HG03045 (cell line): Measurements from ENCODE around the gene CDC25B.
"Not testable (repeated sequence)": the region's sequence is repeated elsewhere in the genome, so short reads cannot be mapped to it uniquely, and the experiment has no call there.

Experiments
- ATAC-seq: cut with Tn5 transposase; IDR thresholded peaks from one replicate; pipeline ENCODE4 v1.9.1; 2021; ENCODE audit warnings: mild to moderate bottlenecking, moderate library complexity; ENCODE audit not compliant: unreplicated experiment

Gene CDC25B

DNA sequence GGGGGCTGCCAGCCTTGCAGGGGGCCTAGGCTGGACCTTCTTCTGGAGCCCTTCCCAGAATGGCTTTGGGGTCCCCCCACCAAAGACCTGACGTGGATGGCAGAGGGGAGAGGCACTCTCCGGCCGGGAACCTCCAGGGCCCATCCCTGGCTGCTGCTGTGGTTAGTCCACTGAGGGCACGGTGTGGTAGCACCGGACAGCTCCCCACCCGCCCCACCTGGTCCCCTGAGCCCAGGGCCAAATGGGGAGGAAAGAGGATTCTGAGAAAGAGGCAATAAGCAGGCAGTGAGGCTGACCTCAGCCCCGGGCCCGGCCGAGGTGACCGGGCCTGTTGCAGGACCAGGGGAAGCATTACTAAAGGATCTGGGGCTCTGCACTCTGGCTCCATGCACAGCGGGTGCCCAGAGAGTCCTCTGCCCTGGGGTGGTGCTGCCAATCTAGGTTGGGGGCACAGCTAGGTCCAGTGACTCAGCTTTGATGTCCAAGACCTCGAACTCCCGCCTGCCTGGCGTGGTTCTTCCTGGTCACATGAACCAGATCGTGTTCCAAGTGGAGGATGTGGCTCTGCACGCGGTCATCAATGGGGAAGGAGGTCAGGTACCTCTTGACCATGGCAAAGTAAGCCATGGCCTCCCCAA lies 11.8 kb upstream of the CDC25B start:
- no peak for ATAC-seq

DNA sequence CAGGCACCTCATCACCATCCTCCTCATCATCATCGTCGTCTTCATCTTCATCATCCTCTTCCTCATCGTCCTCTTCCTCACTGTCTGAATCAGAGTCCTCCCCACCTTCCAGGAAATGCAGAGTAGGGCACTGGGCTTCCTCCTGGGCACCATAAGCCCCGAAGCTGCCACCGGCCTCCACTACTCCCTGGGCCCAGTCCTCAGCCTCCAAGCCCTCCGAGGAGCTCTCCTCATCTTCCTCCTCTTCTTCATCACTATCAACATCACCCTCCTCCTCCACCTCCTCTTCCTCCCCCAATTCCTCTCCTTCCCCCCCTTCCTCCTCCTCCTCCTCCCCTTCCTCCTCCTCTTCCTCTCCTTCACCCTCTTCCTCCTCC lies 11.3 kb upstream of the CDC25B start:
- no peak for ATAC-seq

DNA sequence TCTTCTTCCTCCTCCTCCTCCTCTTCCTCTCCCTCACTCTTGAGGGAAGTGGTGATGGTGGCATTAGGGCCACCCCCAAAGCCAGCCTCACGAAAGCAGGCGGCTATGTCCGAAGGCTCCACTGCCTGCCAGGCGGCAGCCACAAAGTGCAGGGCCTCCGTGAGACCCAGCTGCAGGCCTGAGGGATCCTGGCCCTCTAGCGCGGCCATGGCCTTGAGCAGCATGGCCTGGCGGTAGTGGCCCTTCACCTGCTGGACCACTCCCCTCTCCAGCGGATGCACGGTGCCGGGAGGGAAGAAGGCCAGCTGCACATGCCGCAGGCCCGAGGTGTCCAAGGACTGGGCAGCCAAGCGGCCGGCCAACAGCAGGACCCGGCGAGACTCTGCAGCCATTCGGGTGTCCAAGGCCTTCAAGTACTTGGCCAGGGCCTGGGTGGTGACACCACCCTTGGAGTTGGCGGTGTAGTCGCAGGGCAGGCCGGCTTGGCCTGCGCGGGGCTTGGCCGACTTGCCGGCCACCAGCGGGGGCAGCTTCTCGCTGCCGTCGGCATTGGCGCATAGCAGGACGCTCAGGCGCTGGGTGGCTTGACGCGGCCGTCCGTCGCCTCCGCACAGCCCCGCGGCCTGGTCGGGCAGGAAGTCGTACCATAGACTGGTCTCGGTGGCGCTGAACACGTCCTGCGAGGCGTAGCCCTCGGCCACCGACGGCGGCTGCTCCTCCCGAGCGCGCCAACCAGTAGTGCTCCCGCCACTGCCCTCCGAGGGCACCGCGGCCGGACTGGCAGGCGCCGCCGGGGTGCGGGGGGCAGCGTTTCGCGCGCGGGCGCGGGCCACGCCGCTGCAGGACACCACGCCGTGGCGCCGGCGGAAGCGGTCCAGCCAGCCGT lies 10.6 kb upstream of the CDC25B start:
- no peak for ATAC-seq

- peak; percentile 19 for ATAC-seq
Measured at GRCh38 chr20:3786126-3786484, 10.0 kb upstream of the CDC25B start.

DNA sequence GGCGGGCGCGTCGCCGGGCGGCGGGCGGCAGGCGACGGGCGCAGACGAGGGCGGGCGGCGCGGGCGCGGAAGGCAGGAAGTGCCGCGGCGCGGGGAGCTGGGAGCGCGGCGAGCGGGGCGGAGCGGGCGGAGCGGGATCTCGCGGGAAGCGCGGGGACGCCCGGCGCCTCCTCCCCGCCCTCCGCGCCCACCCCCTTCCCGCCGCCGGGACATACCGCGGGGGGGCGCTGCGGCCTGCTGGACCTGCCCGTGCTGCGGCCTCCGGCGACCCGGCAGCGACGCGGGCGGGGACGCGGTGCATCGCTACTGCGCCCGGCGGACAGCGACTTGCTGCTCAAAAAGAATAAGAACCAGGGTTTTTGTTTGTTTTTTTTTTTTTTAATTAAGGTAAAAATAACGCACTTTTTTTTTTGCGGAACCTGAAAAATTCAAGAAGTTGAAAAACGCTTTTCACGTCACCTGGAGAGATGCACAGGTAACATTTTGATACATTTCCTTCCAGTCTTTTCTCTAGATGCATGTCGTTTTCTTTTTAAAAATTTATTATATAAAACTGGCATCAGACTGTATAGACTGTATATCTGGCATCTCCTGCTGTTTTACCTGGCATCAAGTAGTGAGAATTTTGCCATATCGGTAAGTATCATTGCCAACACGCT lies 9.3 kb upstream of the CDC25B start, which contains the start of gene CENPB:
TSS of gene CENPB (minus strand) at position 76 of the 659 bp plus-strand sequence. CDS start 257 bp downstream, outside the sequence.
- peak; percentile 85 for ATAC-seq

- no peak for ATAC-seq
Measured at GRCh38 chr20:3787324-3788014, 8.6 kb upstream of the CDC25B start.

GRCh38 chr20:3788685-3789155 lies 7.4 kb upstream of the CDC25B start:
- no peak for ATAC-seq

- ATAC-seq = not testable (repeated sequence)
Measured at GRCh38 chr20:3789201-3789600, 6.9 kb upstream of the CDC25B start.

GRCh38 chr20:3794168-3794567 lies 1.9 kb upstream of the CDC25B start:
- ATAC-seq = not testable (repeated sequence)

DNA sequence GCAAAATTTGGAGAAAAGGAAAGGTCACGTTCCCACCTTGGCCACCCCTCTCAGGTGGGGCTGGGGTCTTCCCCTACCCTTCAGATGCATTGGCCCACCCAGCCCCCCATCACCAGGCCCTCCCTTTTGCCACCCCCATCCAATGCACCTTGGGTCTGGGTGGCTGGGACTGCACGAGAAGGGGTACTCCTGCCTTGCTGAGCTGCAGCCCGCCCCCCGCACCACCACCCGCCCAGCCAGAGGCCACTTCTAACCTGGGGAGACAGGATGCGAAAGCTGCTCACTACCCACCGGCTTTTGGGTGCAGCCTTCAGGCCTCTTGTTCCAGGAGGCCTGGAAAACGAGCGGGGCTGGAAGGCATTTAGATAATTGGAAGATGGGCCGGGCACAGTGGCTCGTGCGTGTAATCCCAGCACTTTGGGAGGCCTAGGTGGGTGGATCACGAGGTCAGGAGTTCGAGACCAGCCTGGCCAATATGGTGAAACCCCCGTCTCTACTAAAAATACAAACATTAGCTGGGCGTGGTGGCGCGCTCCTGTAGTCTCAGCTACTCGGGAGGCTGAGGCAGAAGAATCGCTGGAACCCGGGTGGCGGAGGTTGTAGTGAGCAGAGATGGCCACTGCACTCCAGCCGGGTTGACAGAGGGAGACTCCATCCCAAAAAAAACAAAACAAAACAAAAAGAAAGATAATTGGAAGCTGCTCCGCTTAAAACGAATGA lies 1.2 kb upstream of the CDC25B start:
- ATAC-seq = no peak

GRCh38 chr20:3796477-3797225 lies 541 bp downstream of the CDC25B start:
- ATAC-seq = peak; percentile 4

GRCh38 chr20:3797226-3797545 lies 1.1 kb downstream of the CDC25B start:
- no peak for ATAC-seq

GRCh38 chr20:3797592-3798372 lies 1.7 kb downstream of the CDC25B start:
- no peak for ATAC-seq

GRCh38 chr20:3798373-3798768 lies 2.3 kb downstream of the CDC25B start:
- ATAC-seq = no peak

- ATAC-seq = no peak
Measured at GRCh38 chr20:3798908-3799248, 2.8 kb downstream of the CDC25B start.

DNA sequence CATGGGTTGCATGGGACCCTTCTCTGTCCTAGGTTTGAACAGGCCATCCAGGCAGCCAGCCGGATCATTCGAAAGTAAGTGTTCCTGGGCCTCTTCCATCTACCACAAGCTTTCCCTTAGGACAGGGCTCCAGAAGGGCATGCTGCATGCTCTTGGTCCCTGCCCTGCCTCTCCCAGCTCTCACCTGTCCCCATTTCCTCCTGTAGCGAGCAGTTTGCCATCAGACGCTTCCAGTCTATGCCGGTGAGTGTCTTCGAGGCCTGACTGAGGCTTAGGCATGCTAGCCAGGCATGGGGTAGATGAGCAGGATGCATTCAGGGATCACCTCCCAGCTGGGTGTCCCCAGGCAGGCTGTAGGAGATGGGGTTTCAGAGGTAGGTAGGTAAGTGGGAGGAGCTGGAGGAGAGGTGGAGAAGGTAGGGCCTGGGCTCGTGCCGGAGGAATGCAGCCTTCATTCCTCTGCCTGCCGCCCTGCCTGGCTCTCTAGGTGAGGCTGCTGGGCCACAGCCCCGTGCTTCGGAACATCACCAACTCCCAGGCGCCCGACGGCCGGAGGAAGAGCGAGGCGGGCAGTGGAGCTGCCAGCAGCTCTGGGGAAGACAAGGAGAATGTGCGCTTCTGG lies 4.3 kb downstream of the CDC25B start:
- ATAC-seq = no peak

GRCh38 chr20:3800878-3801260 lies 4.8 kb downstream of the CDC25B start:
- no peak for ATAC-seq

DNA sequence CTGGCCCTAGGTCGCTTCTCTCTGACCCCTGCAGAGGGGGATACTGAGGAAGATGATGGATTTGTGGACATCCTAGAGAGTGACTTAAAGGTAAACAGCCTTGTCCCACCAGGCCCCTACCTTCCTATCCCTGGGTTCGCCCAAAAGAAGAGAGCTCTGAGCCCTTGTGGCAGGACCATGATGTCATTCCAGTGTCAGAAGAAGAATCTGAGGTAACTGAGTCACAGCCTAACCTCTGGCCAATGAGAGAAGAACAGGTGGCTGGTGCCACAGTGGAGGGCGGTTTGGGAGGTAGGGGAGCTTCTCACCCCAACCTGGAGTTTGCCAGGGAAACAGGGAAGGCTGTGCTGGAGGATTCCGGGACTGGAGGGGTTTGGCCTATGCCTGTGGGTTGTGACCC lies 5.2 kb downstream of the CDC25B start:
- ATAC-seq = no peak

GRCh38 chr20:3801846-3802245 lies 5.7 kb downstream of the CDC25B start:
- ATAC-seq = no peak
